ENCODE measurements around the gene CBR4.

The CBR4 gene

GRCh38 chr4:169025184-169025583 is 15.1 kb upstream of the CBR4 start:
- TF ChIP-seq, protein P1, sequence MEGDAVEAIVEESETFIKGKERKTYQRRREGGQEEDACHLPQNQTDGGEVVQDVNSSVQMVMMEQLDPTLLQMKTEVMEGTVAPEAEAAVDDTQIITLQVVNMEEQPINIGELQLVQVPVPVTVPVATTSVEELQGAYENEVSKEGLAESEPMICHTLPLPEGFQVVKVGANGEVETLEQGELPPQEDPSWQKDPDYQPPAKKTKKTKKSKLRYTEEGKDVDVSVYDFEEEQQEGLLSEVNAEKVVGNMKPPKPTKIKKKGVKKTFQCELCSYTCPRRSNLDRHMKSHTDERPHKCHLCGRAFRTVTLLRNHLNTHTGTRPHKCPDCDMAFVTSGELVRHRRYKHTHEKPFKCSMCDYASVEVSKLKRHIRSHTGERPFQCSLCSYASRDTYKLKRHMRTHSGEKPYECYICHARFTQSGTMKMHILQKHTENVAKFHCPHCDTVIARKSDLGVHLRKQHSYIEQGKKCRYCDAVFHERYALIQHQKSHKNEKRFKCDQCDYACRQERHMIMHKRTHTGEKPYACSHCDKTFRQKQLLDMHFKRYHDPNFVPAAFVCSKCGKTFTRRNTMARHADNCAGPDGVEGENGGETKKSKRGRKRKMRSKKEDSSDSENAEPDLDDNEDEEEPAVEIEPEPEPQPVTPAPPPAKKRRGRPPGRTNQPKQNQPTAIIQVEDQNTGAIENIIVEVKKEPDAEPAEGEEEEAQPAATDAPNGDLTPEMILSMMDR (IDR thresholded peaks at IDR 0.05; ENCODE audit: low read depth, low read length) = no peak
- in situ Hi-C loops (cut with HindIII; ENCODE audit: low sequenced_read_pairs) = no loop called here
- no peak for DNase-seq (ENCODE audit: low read depth, low spot score)
- H3K4me3 ChIP-seq (ENCODE audit: low read depth, low read length) = no peak overlapping the region

- H3K4me3 ChIP-seq (ENCODE audit: low read depth, low read length) = no peak overlapping the region
- in situ Hi-C loops (cut with HindIII; ENCODE audit: low sequenced_read_pairs) = no loop called here
- TF ChIP-seq, protein P1 (IDR thresholded peaks at IDR 0.05; ENCODE audit: low read depth, low read length) = peak; percentile 62
- DNase-seq (ENCODE audit: low read depth, low spot score) = peak; percentile 58
These were observed 14.7 kb upstream of the CBR4 start for GRCh38 chr4:169024762-169025161.

DNA sequence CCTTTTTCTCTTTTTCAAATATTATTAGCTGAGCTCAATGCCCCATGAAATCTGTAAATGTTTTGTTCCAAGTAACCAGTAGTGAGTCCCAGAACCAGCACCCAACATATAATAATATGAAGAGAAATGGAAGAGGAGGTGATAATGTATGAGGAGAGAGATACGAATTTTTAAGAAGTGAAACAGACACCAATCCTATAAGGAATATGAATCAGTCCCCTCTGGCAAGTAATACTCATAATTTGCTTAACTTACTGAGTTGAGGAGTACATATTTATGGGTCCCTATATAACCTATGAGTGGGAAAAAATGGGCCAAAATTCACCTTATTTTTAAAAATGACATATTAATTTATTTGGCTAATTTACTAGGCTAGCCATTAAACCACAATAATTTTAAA is 8.4 kb upstream of the CBR4 start:
- in situ Hi-C loops (cut with HindIII; ENCODE audit: low sequenced_read_pairs) = no loop called here
- H3K4me3 ChIP-seq (ENCODE audit: low read depth, low read length) = no peak overlapping the region
- TF ChIP-seq, protein P1 (IDR thresholded peaks at IDR 0.05; ENCODE audit: low read depth, low read length) = no peak
- DNase-seq (ENCODE audit: low read depth, low spot score) = no peak

GRCh38 chr4:169017971-169018370 is 7.9 kb upstream of the CBR4 start:
- in situ Hi-C loops (cut with HindIII; ENCODE audit: low sequenced_read_pairs) = no loop called here
- no peak for DNase-seq (ENCODE audit: low read depth, low spot score)
- TF ChIP-seq, protein P1 (IDR thresholded peaks at IDR 0.05; ENCODE audit: low read depth, low read length) = no peak
- H3K4me3 ChIP-seq (ENCODE audit: low read depth, low read length) = no peak overlapping the region

- in situ Hi-C loops (cut with HindIII; ENCODE audit: low sequenced_read_pairs) = no loop called here
- TF ChIP-seq, protein P1 (IDR thresholded peaks at IDR 0.05; ENCODE audit: low read depth, low read length) = no peak
- H3K4me3 ChIP-seq (ENCODE audit: low read depth, low read length) = no peak overlapping the region
- DNase-seq (ENCODE audit: low read depth, low spot score) = no peak
These were observed 5.2 kb upstream of the CBR4 start for GRCh38 chr4:169015186-169015623.

GRCh38 chr4:169014586-169014985 is 4.5 kb upstream of the CBR4 start:
- TF ChIP-seq, protein P1 (IDR thresholded peaks at IDR 0.05; ENCODE audit: low read depth, low read length) = no peak
- no peak overlapping the region for H3K4me3 ChIP-seq (ENCODE audit: low read depth, low read length)
- DNase-seq (ENCODE audit: low read depth, low spot score) = no peak
- in situ Hi-C loops (cut with HindIII; ENCODE audit: low sequenced_read_pairs) = no loop called here

- TF ChIP-seq, protein P1 (IDR thresholded peaks at IDR 0.05; ENCODE audit: low read depth, low read length) = no peak
- DNase-seq (ENCODE audit: low read depth, low spot score) = no peak
- in situ Hi-C loops (cut with HindIII; ENCODE audit: low sequenced_read_pairs) = no loop called here
- no peak overlapping the region for H3K4me3 ChIP-seq (ENCODE audit: low read depth, low read length)
These were observed 3.3 kb upstream of the CBR4 start for GRCh38 chr4:169013396-169013795.
